ENCODE data around the gene SDF4. TPM values are rescaled to one million over a fixed set of nuclear protein-coding genes. Genes with fewer than 3 reads are reported as not detected.
A peak's percentile ranks its signal among the peaks of the same experiment; 100 is the strongest.

The SDF4 gene
- total and polyA plus RNA-seq, 2 of the 4 experiments (the other 2 are of a cell fraction): 57.0 to 250 TPM

GRCh38 chr1:1253972-1254666, 22.3 kb upstream of the SDF4 start:
- H4K20me1 ChIP-seq (ENCODE audit: insufficient read depth, low read length): peaks cover 8% of the 10 kb centered on the region
- no peak overlapping the region for H3K4ac ChIP-seq (ENCODE audit: low read depth, low read length)
- H4K91ac ChIP-seq (ENCODE audit: insufficient read depth, low read depth, low read length): no peak overlapping the region
- H2BK15ac ChIP-seq (ENCODE audit: low read depth, low read length): no peak overlapping the region
- H4K8ac ChIP-seq (ENCODE audit: low read depth in 2 of 2, low read length in 2 of 2): no peak overlapping the region
- no peak overlapping the region for H3K4me2 ChIP-seq (ENCODE audit: low read depth, low read length)
- TF ChIP-seq CEBPB (IDR thresholded peaks at IDR 0.05; ENCODE audit: low read depth, low read length): no peak
- TF ChIP-seq ELK1 (IDR thresholded peaks at IDR 0.05; ENCODE audit: borderline replicate concordance, low read depth, low read length): no peak
- TF ChIP-seq, protein P1, sequence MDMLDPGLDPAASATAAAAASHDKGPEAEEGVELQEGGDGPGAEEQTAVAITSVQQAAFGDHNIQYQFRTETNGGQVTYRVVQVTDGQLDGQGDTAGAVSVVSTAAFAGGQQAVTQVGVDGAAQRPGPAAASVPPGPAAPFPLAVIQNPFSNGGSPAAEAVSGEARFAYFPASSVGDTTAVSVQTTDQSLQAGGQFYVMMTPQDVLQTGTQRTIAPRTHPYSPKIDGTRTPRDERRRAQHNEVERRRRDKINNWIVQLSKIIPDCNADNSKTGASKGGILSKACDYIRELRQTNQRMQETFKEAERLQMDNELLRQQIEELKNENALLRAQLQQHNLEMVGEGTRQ (IDR thresholded peaks at IDR 0.05; ENCODE audit: low read depth, low read length): no peak
- TF ChIP-seq RFX5 (IDR thresholded peaks at IDR 0.05; ENCODE audit: low read depth, low read length): no peak
- TF ChIP-seq MAFK (IDR thresholded peaks at IDR 0.05; ENCODE audit: low read depth, low read length): no peak
- TF ChIP-seq, protein P2, sequence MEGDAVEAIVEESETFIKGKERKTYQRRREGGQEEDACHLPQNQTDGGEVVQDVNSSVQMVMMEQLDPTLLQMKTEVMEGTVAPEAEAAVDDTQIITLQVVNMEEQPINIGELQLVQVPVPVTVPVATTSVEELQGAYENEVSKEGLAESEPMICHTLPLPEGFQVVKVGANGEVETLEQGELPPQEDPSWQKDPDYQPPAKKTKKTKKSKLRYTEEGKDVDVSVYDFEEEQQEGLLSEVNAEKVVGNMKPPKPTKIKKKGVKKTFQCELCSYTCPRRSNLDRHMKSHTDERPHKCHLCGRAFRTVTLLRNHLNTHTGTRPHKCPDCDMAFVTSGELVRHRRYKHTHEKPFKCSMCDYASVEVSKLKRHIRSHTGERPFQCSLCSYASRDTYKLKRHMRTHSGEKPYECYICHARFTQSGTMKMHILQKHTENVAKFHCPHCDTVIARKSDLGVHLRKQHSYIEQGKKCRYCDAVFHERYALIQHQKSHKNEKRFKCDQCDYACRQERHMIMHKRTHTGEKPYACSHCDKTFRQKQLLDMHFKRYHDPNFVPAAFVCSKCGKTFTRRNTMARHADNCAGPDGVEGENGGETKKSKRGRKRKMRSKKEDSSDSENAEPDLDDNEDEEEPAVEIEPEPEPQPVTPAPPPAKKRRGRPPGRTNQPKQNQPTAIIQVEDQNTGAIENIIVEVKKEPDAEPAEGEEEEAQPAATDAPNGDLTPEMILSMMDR (conservative IDR thresholded peaks at IDR 0.05; ENCODE audit: low read depth, low read length): no peak
- in situ Hi-C loops (cut with MboI; ENCODE audit: low sequenced_read_pairs) (no loop called here), intact Hi-C loops (cut with micrococcal nuclease) (no loop called here), dilution Hi-C loops (cut with HindIII; ENCODE audit: low sequenced_read_pairs, unreplicated experiment) (no loop called here)
- no peak for DNase-seq
- H3K56ac ChIP-seq (ENCODE audit: extremely low read depth, insufficient read depth, low read length): no peak overlapping the region
- H3K18ac ChIP-seq (ENCODE audit: low read depth, low read length): no peak overlapping the region
- H3K14ac ChIP-seq (replicated peaks; ENCODE audit: low read depth, low read length): no peak overlapping the region
- peaks cover 4% of the 10 kb centered on the region for H3K9me1 ChIP-seq (ENCODE audit: insufficient read depth, low read length)
- no peaks in the 10 kb centered on the region for H3K27me3 ChIP-seq (ENCODE audit: control insufficient read depth, insufficient read depth, low read length)
- BruUV-seq (replicated peaks): no TSS peak
- H3K9me3 ChIP-seq (ENCODE audit: control insufficient read depth, insufficient read depth, low read length): no peaks in the 10 kb centered on the region
- H3K36me3 ChIP-seq (ENCODE audit: control insufficient read depth, insufficient read depth, low read length): peaks cover 61% of the 10 kb centered on the region
- H2BK20ac ChIP-seq (ENCODE audit: low read depth, low read length): no peak overlapping the region
- no peak overlapping the region for H2BK5ac ChIP-seq (ENCODE audit: low read depth, low read length, poor library complexity, severe bottlenecking)
- H3K9ac ChIP-seq (ENCODE audit: low read depth, low read length): no peak overlapping the region
- H3K23ac ChIP-seq (ENCODE audit: low read depth, low read length): no peak overlapping the region
- no peak overlapping the region for H2AK5ac ChIP-seq (ENCODE audit: low read depth, low read length)
- no peak for ATAC-seq (ENCODE audit: low read depth)
- H3K4me3 ChIP-seq (ENCODE audit: insufficient read depth, low read depth, low read length): no peak overlapping the region
- ChIA-PET CTCF (no interaction called here), POLR2A (ENCODE audit: unreplicated experiment) (no interaction called here)
- peak overlapping the region; percentile 42 for H2AK9ac ChIP-seq (replicated peaks; ENCODE audit: low read depth, low read length, poor library complexity)
- H2BK120ac ChIP-seq (ENCODE audit: low read depth, low read length): no peak overlapping the region
- peaks cover 15% of the 10 kb centered on the region for H3K4me1 ChIP-seq (ENCODE audit: control insufficient read depth, insufficient read depth, low read length)
- 97% methylated on average over 34 of the region's 50 CpGs; no CpG with 5 or more reads in 1 of the 2 experiments for WGBS, 2 experiments (ENCODE audit: extremely low coverage in 2 of 2, insufficient read length in 1 of 2)
- H3K79me1 ChIP-seq (ENCODE audit: low read depth in 1 of 2, low read length in 2 of 2): peaks cover 11 to 40% of the 10 kb centered on the region in 2 experiments
- H3K27ac ChIP-seq (ENCODE audit: insufficient read depth, low read length): no peak overlapping the region
- no peak overlapping the region for H2AFZ ChIP-seq (replicated peaks; ENCODE audit: low read length, poor library complexity)
- H4K5ac ChIP-seq (ENCODE audit: low read depth, low read length): no peak overlapping the region

All from IMR-90 (cell line).